Spleen (tissue), 13 donors: ENCODE measurements around the gene DCTN4. TPM values are rescaled to one million over a fixed set of nuclear protein-coding genes. Genes with fewer than 3 reads are reported as not detected.
A peak's percentile ranks its signal among the peaks of the same experiment; 100 is the strongest.

Source experiments
- DNase-seq: peaks from one replicate; pipeline ENCODE4 v3.0.0-alpha.2; 2020
- H3K27ac ChIP-seq, 8 donors: fragments of 200-600 bp; sonication (generic) in 7 of 8; 1 replicate in 4 of 8; 2 replicates in 4 of 8; pipeline versions ENCODE4 v1.5.0 to v1.8.0; 2016 to 2021; ENCODE audit warnings: inconsistent platforms in 4 of 8, mild to moderate bottlenecking in 4 of 8, moderate library complexity in 1 of 8
- H3K27me3 ChIP-seq, 7 donors: fragments of 200-600 bp; sonication (generic) in 6 of 7; replicated peaks in 1 of 7; 1 replicate in 4 of 7; 2 replicates in 3 of 7; pipeline versions ENCODE4 v1.5.0 to v1.8.0; 2016 to 2021; ENCODE audit warnings: inconsistent platforms in 3 of 7, mild to moderate bottlenecking in 1 of 7
- H3K36me3 ChIP-seq, 6 donors: fragments of 200-600 bp; sonication (generic) in 5 of 6; 1 replicate in 4 of 6; 2 replicates in 2 of 6; pipeline versions ENCODE4 v1.5.0 to v1.8.0; 2016 to 2021; ENCODE audit warnings: inconsistent platforms in 2 of 6
- H3K4me1 ChIP-seq, 6 donors: fragments of 200-600 bp; sonication (generic) in 5 of 6; 1 replicate in 3 of 6; 2 replicates in 3 of 6; pipeline versions ENCODE4 v1.5.0 to v1.8.0; 2016 to 2021; ENCODE audit warnings: inconsistent platforms in 3 of 6
- H3K4me3 ChIP-seq, 8 donors: fragments of 200-600 bp; sonication (generic) in 7 of 8; 1 replicate in 4 of 8; 2 replicates in 4 of 8; pipeline versions ENCODE4 v1.5.0 to v1.8.0; 2016 to 2021; ENCODE audit warnings: inconsistent platforms in 4 of 8, mild to moderate bottlenecking in 4 of 8, moderate library complexity in 2 of 8
- H3K9me3 ChIP-seq, 8 donors: fragments of 200-600 bp; sonication (generic) in 7 of 8; 1 replicate in 4 of 8; 2 replicates in 4 of 8; pipeline versions ENCODE4 v1.5.0 to v1.8.0; 2016 to 2021; ENCODE audit warnings: inconsistent platforms in 4 of 8
- CTCF ChIP-seq, 11 experiments: fragments of 200-600 bp in 7 of 11; fragments of 450-650 bp in 4 of 11; sonication (generic) in 4 of 11; IDR thresholded peaks in 8 of 11; conservative IDR thresholded peaks in 3 of 11; 1 replicate in 7 of 11; 2 replicates in 4 of 11; pipeline versions ENCODE4 v1.4.0 to v1.8.0; 2016 to 2021; ENCODE audit warnings: antibody characterized with exemption in 11 of 11, inconsistent platforms in 4 of 11, mild to moderate bottlenecking in 1 of 11
- POLR2A ChIP-seq, 3 donors: fragments of 450-650 bp; IDR thresholded peaks; one replicate each; pipeline ENCODE4 v1.5.1; 2017; ENCODE audit warnings: antibody characterized with exemption in 3 of 3, mild to moderate bottlenecking in 1 of 3
- POLR2AphosphoS5 ChIP-seq, 3 donors: sonication (generic); formaldehyde crosslinking; IDR thresholded peaks; one replicate each; pipeline ENCODE4 v1.5.1; 2017; ENCODE audit warnings: antibody characterized with exemption in 3 of 3
- WGBS, 5 donors: extraction: QIAGEN DNeasy Blood & Tissue Kit in 3 of 5; methylation state at CpG; one replicate each; pipeline versions ENCODE4 v1.1.5 to v1.1.7; 2013 to 2018; 5-methylcytosine and 5-hydroxymethylcytosine counted together
- intact Hi-C: fragments of 100-400 bp; cut with DNase I; formaldehyde crosslinking; loops from one replicate; pipeline ENCODE4 v1.15.0; 2023; ENCODE audit warnings: low total_unique reads
- long read RNA-seq, 2 donors: transcript quantifications; one replicate each; lab custom pipeline, GENCODE V29; 2026
- polyA plus RNA-seq, 3 donors: library from polyadenylated mRNA; stranded (reverse); fragments of 200-250 nt; gene quantifications; one replicate each; pipeline ENCODE4 v1.2.1, GENCODE V29; 2013
- total RNA-seq, 7 donors: library from RNA; depleted of rRNA in 3 of 7; stranded (reverse); fragments of >200 nt in 3 of 7; fragmentation: NEBNext Ultra II Directional in 4 of 7; extraction: Animal tissue kit (Norgen Biotek cat#: 25700) in 4 of 7; gene quantifications; one replicate each; pipeline versions ENCODE4 v1.1.0 to v1.2.1, GENCODE V29; 2016 to 2021
- donor health status: healthy with polysubstance abuse.
- donor health status: DM: no; HTN: no; CAD: no; lungs with moderate emphysema.
- donor health status: DM: no; HTN: no; CAD: no.
- donor health status: Bipolar disorder and iron deficiency.
- donor health status: healthy.
- donor health status: DM: no; HTN: no; CAD: no.
- donor health status: DM: yes; HTN: yes; CAD: no.

The DCTN4 gene
- total RNA-seq (10 to 100 TPM; 46.5 to 68.7 (median 61.2) TPM), polyA plus RNA-seq (10 to 100 TPM; 11.4 to 15.6 (median 11.8) TPM)
- long read RNA-seq, donor 1, full-length matches to known transcripts: 4 of 4 reads
- long read RNA-seq, donor 1, partial matches to known transcripts: 0 of 4 reads
- long read RNA-seq, donor 1, other reads (novel, unspliced or antisense): 0 of 4 reads
- long read RNA-seq, donor 2, full-length matches to known transcripts: 4 of 4 reads
- long read RNA-seq, donor 2, partial matches to known transcripts: 0 of 4 reads
- long read RNA-seq, donor 2, other reads (novel, unspliced or antisense): 0 of 4 reads

- H3K4me1 ChIP-seq: peaks cover 16 to 73% (median 37%) of the 10 kb centered on the region in 6 donors
These were observed at the start of gene DCTN4 for GRCh38 chr5:150758531-150759333. TSS of gene DCTN4 (minus strand) at chr5:150759017. CDS start at chr5:150758993, 24 bp downstream.

GRCh38 chr5:150804388-150804787 lies 45.6 kb upstream of the DCTN4 start:
- TF ChIP-seq CTCF (IDR thresholded peaks at IDR 0.05 in 8 of 11, conservative IDR thresholded peaks at IDR 0.05 in 3 of 11): no peak
- TF ChIP-seq POLR2AphosphoS5 (IDR thresholded peaks at IDR 0.05): no peak
- TF ChIP-seq POLR2A (IDR thresholded peaks at IDR 0.05): no peak
- intact Hi-C loops: loop anchor here (5.0 kb wide), 1 partner anchor 43 kb away; the partner anchor contains the start of gene IRGM

More at GRCh38 chr5:150758531-150759333, at the start of gene DCTN4:
- peak within 1 kb of the TSS; percentile 84 to 98 (median 97) for H3K27ac ChIP-seq
- intact Hi-C loops: no loop called here
- TF ChIP-seq POLR2A (IDR thresholded peaks at IDR 0.05): peak in 1 of 3 donors; percentile 26
- peak in 2 of 11 experiments; percentile 15 to 31 for TF ChIP-seq CTCF (IDR thresholded peaks at IDR 0.05 in 8 of 11, conservative IDR thresholded peaks at IDR 0.05 in 3 of 11)
- peak; percentile 89 to 93 (median 92) for TF ChIP-seq POLR2AphosphoS5 (IDR thresholded peaks at IDR 0.05)
- H3K27me3 ChIP-seq: no peaks in the 10 kb centered on the region
- peak; percentile 98 for DNase-seq
- H3K4me3 ChIP-seq: peak within 1 kb of the TSS; percentile 58 to 76 (median 67)
- no peaks in the 10 kb centered on the region for H3K9me3 ChIP-seq
- H3K36me3 ChIP-seq: peaks cover 0 to 28% (median 24%) of the 10 kb centered on the region in 6 donors
- WGBS, 5 donors: 2 to 3% (median 2%) methylated on average over 45 to 51 of the region's 51 CpGs

GRCh38 chr5:150801117-150801927 lies 42.5 kb upstream of the DCTN4 start:
- peak overlapping the region in 5 of 8 donors; percentile 33 to 64 (median 46) for H3K27ac ChIP-seq
- no peaks in the 10 kb centered on the region for H3K27me3 ChIP-seq
- peaks cover 0 to 17% (median 7%) of the 10 kb centered on the region in 6 donors for H3K4me1 ChIP-seq
- 12 to 21% (median 19%) methylated on average over 7 to 15 of the region's 15 CpGs for WGBS, 5 donors
- TF ChIP-seq POLR2A (IDR thresholded peaks at IDR 0.05): no peak
- TF ChIP-seq POLR2AphosphoS5 (IDR thresholded peaks at IDR 0.05): peak in 1 of 3 donors; percentile 8
- TF ChIP-seq CTCF (IDR thresholded peaks at IDR 0.05 in 8 of 11, conservative IDR thresholded peaks at IDR 0.05 in 3 of 11): peak in 10 of 11 experiments; percentile 33 to 68 (median 48)
- peaks cover 0 to 27% (median under 1%) of the 10 kb centered on the region in 6 donors for H3K36me3 ChIP-seq
- no peaks in the 10 kb centered on the region for H3K9me3 ChIP-seq
- intact Hi-C loops: loop anchor here (5.0 kb wide), 1 partner anchor 46 kb away; the partner anchor contains the start of gene IRGM
- no peak for DNase-seq
- peak overlapping the region in 2 of 8 donors; percentile 6 to 51 for H3K4me3 ChIP-seq

More at GRCh38 chr5:150804388-150804787, 45.6 kb upstream of the DCTN4 start:
- peaks cover 0 to 17% (median 7%) of the 10 kb centered on the region in 6 donors for H3K4me1 ChIP-seq
- no peak for DNase-seq
- 91 to 94% (median 94%) methylated on average over 6 of the region's 6 CpGs for WGBS, 5 donors
- no peaks in the 10 kb centered on the region for H3K27me3 ChIP-seq
- no peak overlapping the region for H3K27ac ChIP-seq
- no peaks in the 10 kb centered on the region for H3K36me3 ChIP-seq
- no peak overlapping the region for H3K4me3 ChIP-seq
- H3K9me3 ChIP-seq: no peaks in the 10 kb centered on the region
